ENCODE data around the gene VIT.

The VIT gene

GRCh38 chr2:36861896-36862295 is 165.4 kb downstream of the VIT start:
- DNase-seq (ENCODE audit: low spot score) = no peak
